Thymus (tissue), 11 donors: ENCODE data around the gene FLAD1. TPM values are rescaled to one million over a fixed set of nuclear protein-coding genes. Genes with fewer than 3 reads are reported as not detected.

ENCODE experiments used
- DNase-seq, 9 donors: peaks; one replicate each; pipeline ENCODE4 v3.0.0-alpha.2; 2013; ENCODE audit warnings: low spot score in 9 of 9, low read depth in 6 of 9, missing footprints in 1 of 9
- H3K27ac ChIP-seq, 2 donors: one replicate each; pipeline ENCODE4 v1.5.1; 2013; ENCODE audit warnings: control low read depth in 1 of 2, low read depth in 1 of 2, low read length in 1 of 2, mild to moderate bottlenecking in 1 of 2, moderate library complexity in 1 of 2
- H3K27me3 ChIP-seq, 2 donors: one replicate each; pipeline ENCODE4 v1.5.1; 2013; ENCODE audit warnings: low read length in 1 of 2; ENCODE audit not compliant: control insufficient read depth in 2 of 2, insufficient read depth in 1 of 2
- H3K36me3 ChIP-seq, 2 donors: one replicate each; pipeline ENCODE4 v1.5.1; 2013; ENCODE audit warnings: low read length in 1 of 2, mild to moderate bottlenecking in 1 of 2, moderate library complexity in 1 of 2; ENCODE audit not compliant: control insufficient read depth in 2 of 2, insufficient read depth in 2 of 2
- H3K4me1 ChIP-seq, 2 donors: one replicate each; pipeline ENCODE4 v1.5.1; 2013; ENCODE audit warnings: low read length in 2 of 2; ENCODE audit not compliant: control insufficient read depth in 2 of 2, insufficient read depth in 2 of 2
- H3K4me3 ChIP-seq, 2 donors: one replicate each; pipeline ENCODE4 v1.5.1; 2013; ENCODE audit warnings: low read length in 2 of 2, control low read depth in 1 of 2, mild to moderate bottlenecking in 1 of 2
- H3K9me3 ChIP-seq, 2 donors: one replicate each; pipeline ENCODE4 v1.5.1; 2013; ENCODE audit warnings: low read length in 1 of 2, mild to moderate bottlenecking in 1 of 2; ENCODE audit not compliant: control insufficient read depth in 2 of 2, insufficient read depth in 1 of 2
- WGBS: extraction: QIAGEN DNeasy Blood & Tissue Kit; methylation state at CpG from one replicate; pipeline ENCODE4 v1.1.7; 2013; 5-methylcytosine and 5-hydroxymethylcytosine counted together
- polyA plus RNA-seq: library from polyadenylated mRNA; stranded (reverse); fragments of 200-250 nt; gene quantifications from one replicate; pipeline ENCODE4 v1.2.3, GENCODE V29; 2013
- total RNA-seq: library from RNA; stranded (reverse); fragments of 120-200 nt; gene quantifications from one replicate; pipeline ENCODE4 v1.2.4, GENCODE V29; 2013
- donor health status: healthy.

The FLAD1 gene
- total and polyA plus RNA-seq, 2 donors = 26.7 to 34.8 TPM

DNA sequence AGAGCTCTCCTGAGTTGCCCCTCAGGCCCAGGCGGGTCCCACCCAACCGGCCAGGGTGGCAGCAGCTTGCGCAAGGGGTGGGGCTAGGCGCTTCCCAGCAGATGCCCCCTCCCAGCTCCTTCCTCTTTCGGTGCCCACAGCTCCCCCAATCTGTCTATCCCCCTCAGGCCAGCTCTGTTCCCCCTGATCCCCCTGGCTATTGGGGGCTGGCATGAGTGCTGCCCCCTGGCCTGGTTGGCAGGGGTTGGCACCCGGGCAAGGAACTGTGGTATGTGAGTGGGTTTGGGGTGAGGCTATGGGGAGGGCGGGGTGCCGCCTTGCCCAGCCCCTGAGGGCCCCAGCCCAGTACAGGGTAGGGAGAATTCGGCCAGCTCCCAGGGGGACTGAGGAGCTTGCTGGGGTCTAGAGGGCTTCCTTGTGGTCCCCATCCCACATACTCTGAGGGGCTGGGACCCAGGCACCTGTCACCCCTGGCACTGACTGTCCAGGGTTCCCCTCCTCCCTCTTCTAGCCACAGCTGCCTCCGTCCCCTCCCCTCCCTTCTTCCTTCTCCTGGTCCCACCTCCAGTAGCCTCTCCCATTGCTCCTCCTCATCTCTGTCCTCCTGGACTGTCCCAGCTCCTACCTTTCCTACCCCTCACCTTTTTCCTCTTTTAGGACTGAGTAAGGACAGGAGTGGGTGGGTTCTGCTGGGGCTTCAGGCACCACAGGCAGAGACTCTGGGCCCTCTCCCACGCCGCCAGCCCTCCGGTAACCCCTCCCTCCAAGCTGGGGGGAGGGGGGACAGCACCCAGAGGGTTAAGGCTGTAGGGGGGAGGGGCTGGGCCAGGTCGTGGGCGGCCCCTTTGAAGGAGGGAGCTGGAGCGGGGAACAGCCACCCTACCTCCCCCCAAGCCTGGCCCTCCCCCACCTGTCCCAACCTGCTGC, 25.1 kb downstream of the FLAD1 start:
- no peaks in the 10 kb centered on the region for H3K36me3 ChIP-seq
- H3K27me3 ChIP-seq = peaks cover 12 to 68% of the 10 kb centered on the region in 2 donors
- peak overlapping the region; percentile 24 to 53 for H3K27ac ChIP-seq
- H3K4me3 ChIP-seq = peak overlapping the region; percentile 38 to 46
- peak in 1 of 9 donors; percentile 56 for DNase-seq
- peaks cover 21 to 99% of the 10 kb centered on the region in 2 donors for H3K4me1 ChIP-seq
- no peaks in the 10 kb centered on the region for H3K9me3 ChIP-seq
- 79% methylated on average over 16 of the region's 16 CpGs for WGBS

DNA sequence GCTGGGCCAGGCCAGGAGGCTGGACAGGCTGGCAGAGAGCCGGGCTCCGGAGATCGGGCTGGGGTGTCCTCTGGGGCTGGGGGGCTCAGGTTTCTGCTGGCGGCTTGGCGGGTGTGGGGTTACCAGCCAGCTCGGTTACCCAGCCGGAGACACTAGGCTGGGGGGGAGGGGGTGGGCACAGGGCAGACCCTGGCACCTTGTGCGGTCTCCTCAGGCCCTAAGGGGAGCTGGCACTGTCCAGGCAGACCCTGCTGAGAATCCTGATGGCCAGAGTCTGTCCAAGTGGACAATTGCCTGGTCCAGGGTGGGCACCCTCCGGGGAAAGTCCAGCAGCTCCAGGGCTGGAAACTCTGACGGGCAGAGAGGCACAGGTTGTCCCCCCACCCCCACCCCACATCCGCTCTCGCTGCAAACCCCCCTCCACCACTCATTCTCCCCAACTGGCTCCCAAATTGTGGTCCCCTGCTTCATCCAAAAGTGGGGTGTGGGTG, 26.1 kb downstream of the FLAD1 start:
- DNase-seq = no peak
- Histone ChIP-seq H3K27ac (peak overlapping the region; percentile 24 to 80), H3K27me3 (peaks cover 4 to 64% of the 10 kb centered on the region in 2 donors), H3K4me3 (peak overlapping the region; percentile 38 to 46), H3K9me3 (no peaks in the 10 kb centered on the region), H3K4me1 (peaks cover 23 to 98% of the 10 kb centered on the region in 2 donors), H3K36me3 (peaks cover 0 to 3% of the 10 kb centered on the region in 2 donors)
- WGBS = 93% methylated on average over 12 of the region's 12 CpGs

DNA sequence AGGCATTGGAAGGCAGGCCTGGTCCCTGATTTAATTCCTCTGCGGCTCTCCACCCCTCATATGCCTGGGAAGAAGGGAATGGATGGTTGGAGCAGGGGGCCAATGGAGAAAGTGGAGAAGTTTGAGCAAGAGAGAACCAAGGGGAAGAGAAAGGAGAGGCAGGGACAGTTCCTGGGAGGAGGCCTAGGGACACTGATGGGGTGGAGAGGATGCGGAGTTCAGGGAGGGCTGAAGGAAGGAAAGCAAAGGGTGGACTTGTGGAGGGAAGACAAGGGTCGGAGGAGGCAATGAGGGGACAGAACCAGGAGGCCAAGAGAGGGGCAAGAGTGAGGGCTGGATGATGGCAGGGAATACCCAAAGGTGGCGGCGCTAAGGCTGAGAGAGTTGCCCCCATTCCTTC, 26.6 kb downstream of the FLAD1 start:
- Histone ChIP-seq H3K9me3 (peaks cover 0 to 1% of the 10 kb centered on the region in 2 donors), H3K4me3 (peak overlapping the region; percentile 38 to 46), H3K27ac (peak overlapping the region in 1 of 2 donors; percentile 80), H3K27me3 (peaks cover 3 to 64% of the 10 kb centered on the region in 2 donors), H3K36me3 (peaks cover under 1 to 7% of the 10 kb centered on the region in 2 donors), H3K4me1 (peaks cover 26 to 98% of the 10 kb centered on the region in 2 donors)
- no peak for DNase-seq
- WGBS = 97% methylated on average over 5 of the region's 5 CpGs

DNA sequence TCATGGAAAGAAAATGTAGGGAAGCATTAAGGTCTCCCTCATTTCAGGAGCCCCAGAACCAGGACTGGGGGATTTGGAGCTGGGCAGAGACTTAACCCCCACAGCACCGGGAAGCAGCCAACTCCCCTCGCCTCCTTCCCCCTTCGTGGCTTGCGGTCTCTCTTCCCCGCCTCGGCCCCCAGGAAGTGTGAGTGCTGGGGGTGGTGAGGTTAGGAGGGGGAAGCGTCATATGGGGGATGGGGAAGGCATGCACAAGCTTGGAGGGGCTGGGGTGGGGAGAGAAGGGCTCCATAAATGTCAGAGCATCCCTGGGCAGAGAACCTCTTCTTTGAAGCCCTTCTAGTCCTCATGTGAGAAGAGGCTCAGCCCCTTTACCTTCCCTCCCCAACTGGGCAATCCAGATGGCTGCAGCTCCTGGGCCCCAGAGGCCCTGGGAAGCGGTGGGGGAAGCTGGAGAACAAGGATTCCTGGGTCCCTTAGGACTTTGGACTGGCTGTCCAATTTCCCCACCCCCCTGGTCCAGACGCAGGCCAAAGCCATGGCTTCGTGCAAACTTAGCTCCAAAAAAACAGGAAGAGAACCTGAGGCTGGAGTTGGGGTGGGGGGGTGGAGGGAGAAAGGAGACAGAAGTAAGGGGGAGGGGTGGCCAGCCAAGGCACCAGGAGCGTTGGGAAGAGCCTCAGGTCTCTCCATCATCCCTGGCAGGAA, 27.2 kb downstream of the FLAD1 start:
- H3K27ac ChIP-seq = peak overlapping the region; percentile 15 to 75
- peaks cover 30 to 99% of the 10 kb centered on the region in 2 donors for H3K4me1 ChIP-seq
- WGBS = 26% methylated on average over 11 of the region's 11 CpGs

DNA sequence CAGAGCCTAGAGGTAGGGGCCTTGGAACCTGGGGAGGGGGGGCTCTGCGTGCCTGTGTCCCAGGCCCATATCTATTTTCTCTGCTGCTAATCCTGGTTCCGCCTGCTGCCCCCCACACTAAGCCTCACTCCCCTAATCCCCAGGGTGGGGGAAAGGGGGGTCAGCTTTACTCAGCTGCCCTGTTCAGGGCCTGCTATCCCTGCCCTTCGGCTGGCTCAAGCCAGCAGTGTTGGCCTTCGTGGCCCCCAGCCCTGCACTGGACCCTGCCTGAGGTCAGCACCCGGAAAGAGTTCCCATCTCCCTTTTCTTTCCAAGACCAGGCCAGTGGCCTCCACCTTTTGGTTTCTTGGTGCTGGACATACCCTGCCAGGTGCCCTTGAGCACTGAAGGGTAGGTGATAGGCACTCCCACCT, 27.9 kb downstream of the FLAD1 start:
- Histone ChIP-seq H3K27me3 (peaks cover 8 to 65% of the 10 kb centered on the region in 2 donors), H3K4me1 (peaks cover 34 to 99% of the 10 kb centered on the region in 2 donors), H3K36me3 (peaks cover 6 to 8% of the 10 kb centered on the region in 2 donors), H3K9me3 (peaks cover 0 to 1% of the 10 kb centered on the region in 2 donors), H3K27ac (peak overlapping the region in 1 of 2 donors; percentile 72), H3K4me3 (peak overlapping the region in 1 of 2 donors; percentile 46)
- 95% methylated on average over 5 of the region's 5 CpGs for WGBS
- DNase-seq = no peak

More for the DNA sequence above, 27.2 kb downstream of the FLAD1 start:
- peaks cover 6 to 8% of the 10 kb centered on the region in 2 donors for H3K36me3 ChIP-seq
- DNase-seq = peak in 2 of 9 donors; percentile 49 to 67
- peaks cover 0 to 1% of the 10 kb centered on the region in 2 donors for H3K9me3 ChIP-seq
- peak overlapping the region; percentile 22 to 46 for H3K4me3 ChIP-seq
- H3K27me3 ChIP-seq = peaks cover 7 to 65% of the 10 kb centered on the region in 2 donors

DNA sequence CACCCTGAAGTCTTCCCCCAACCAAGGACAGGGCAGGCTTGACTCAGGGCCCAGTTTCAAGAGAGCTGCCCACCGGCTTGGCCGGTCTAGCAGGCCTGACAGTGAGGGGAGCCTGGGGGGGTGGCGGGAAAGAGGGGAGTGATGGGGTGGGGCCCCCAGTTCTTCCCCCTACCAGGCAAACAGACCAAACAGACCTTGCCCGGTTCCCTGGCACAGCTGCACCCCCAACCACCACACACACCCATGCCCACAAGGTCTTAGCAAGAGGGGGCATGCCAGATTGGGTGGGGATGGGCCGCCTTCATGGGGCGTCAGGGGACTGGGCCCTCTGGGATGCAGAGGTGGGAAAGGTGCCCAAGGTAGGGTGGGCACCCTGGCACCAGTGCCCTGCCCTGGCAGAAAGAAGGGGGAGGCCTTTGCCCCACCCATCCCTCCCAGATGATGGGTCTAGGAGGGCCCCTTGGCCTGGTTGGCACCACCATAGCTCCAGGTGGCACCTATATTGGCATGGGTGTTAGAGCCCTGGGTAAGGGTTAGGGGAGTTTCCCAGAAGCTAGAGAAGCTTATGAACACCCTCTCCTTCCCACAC, 28.4 kb downstream of the FLAD1 start:
- peaks cover 39 to 99% of the 10 kb centered on the region in 2 donors for H3K4me1 ChIP-seq
- peaks cover 11 to 66% of the 10 kb centered on the region in 2 donors for H3K27me3 ChIP-seq
- peaks cover 0 to 1% of the 10 kb centered on the region in 2 donors for H3K9me3 ChIP-seq
- H3K4me3 ChIP-seq = no peak overlapping the region
- 91% methylated on average over 6 of the region's 6 CpGs for WGBS
- H3K36me3 ChIP-seq = peaks cover 6 to 8% of the 10 kb centered on the region in 2 donors
- peak overlapping the region in 1 of 2 donors; percentile 72 for H3K27ac ChIP-seq
- no peak for DNase-seq

DNA sequence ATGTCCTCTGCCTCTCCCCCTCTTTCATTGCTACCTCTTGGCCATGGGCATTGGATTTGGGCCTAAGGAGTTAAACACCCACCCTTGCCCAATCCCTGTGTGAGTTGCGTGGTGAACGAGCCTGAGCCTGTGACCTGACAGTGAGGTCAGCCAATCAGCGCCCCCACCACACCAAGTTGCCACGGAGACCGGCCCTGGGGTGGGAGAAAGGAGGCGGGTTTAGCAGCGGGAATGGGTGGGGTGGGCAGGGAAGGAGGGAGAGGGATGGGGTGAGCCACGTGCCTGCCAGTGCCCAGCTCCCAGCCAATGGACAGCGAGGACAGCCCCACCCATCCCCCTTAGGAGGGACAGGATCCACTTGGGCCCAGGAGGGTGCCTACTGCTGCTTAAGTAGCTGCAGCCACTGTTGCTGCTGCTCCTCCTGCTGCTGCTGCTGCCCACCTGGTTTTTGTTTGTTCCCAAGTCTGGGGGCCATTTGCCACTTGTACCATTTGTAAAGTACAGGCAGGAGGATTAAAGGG, 28.9 kb downstream of the FLAD1 start:
- peaks cover under 1 to 1% of the 10 kb centered on the region in 2 donors for H3K9me3 ChIP-seq
- peak overlapping the region in 1 of 2 donors; percentile 68 for H3K27ac ChIP-seq
- H3K4me3 ChIP-seq = no peak overlapping the region
- DNase-seq = no peak
- 79% methylated on average over 9 of the region's 9 CpGs for WGBS
- peaks cover 13 to 71% of the 10 kb centered on the region in 2 donors for H3K27me3 ChIP-seq
- peaks cover 6 to 12% of the 10 kb centered on the region in 2 donors for H3K36me3 ChIP-seq
- peaks cover 44 to 99% of the 10 kb centered on the region in 2 donors for H3K4me1 ChIP-seq

DNA sequence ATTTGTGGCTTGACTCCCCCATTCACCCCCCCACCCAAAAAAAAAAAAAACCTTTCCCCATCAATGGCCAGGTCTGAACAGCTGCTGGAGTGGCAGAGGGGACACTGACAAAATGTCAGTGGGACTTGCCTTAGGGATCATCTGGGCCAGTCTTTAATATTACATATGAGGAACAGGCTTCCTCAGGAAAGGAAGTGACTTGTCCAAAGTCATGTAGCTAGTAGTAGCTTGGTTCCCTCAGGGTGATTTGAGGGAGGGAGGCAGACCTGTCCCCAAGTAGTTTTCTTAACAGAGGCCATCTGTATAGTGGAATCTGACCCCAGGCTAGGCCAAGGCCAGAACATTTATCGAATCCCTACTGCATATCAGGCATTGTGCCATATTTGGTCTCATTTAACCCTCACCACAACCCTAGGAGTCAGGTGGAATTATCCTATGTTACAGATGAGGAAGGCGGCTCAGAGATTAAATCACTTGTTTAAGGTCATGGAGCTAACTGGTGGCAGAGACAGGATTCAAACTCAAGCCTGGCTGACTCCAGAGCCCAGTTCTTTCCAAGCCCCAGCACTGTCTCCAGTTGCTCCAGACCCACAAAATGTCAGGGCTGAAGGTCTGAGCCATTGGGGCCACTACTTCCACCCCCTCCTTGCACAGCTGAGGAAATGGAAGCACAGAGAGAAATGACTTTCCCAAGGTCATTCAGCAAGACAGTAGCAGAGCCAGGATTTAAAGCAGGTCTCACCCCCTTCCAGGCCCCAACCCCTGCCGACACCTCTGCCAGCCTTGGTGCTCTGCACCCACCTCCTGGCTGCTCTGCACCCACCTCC, 29.8 kb downstream of the FLAD1 start:
- 89% methylated on average over 3 of the region's 3 CpGs for WGBS
- H3K36me3 ChIP-seq = peaks cover 6 to 12% of the 10 kb centered on the region in 2 donors

More for the DNA sequence above, 29.8 kb downstream of the FLAD1 start:
- Histone ChIP-seq H3K9me3 (peaks cover 6 to 10% of the 10 kb centered on the region in 2 donors), H3K4me3 (peak overlapping the region; percentile 3 to 11), H3K27ac (peak overlapping the region; percentile 23 to 65), H3K27me3 (peaks cover 13 to 79% of the 10 kb centered on the region in 2 donors), H3K4me1 (peaks cover 52 to 99% of the 10 kb centered on the region in 2 donors)
- no peak for DNase-seq
